KOPT-K1 (cell line): ENCODE data around the gene L1CAM.

Experiments
- H3K27ac ChIP-seq: fragments of 200-600 bp; sonication (generic); 2 replicates; pipeline ENCODE4 v1.5.1; 2016; ENCODE audit warnings: antibody characterized with exemption, mild to moderate bottlenecking, low read depth, low read length; ENCODE audit not compliant: poor library complexity, severe bottlenecking
- H3K36me3 ChIP-seq: fragments of 200-600 bp; sonication (generic); 2 replicates; pipeline ENCODE4 v1.5.1; 2017; ENCODE audit warnings: antibody characterized with exemption, mild to moderate bottlenecking, low read length, moderate library complexity; ENCODE audit not compliant: insufficient read depth
- H3K9me3 ChIP-seq: fragments of 200-600 bp; sonication (generic); 2 replicates; pipeline ENCODE4 v1.5.1; 2017; ENCODE audit warnings: antibody characterized with exemption, low read length, mild to moderate bottlenecking; ENCODE audit not compliant: insufficient read depth, poor library complexity, severe bottlenecking

Gene L1CAM, protein sequence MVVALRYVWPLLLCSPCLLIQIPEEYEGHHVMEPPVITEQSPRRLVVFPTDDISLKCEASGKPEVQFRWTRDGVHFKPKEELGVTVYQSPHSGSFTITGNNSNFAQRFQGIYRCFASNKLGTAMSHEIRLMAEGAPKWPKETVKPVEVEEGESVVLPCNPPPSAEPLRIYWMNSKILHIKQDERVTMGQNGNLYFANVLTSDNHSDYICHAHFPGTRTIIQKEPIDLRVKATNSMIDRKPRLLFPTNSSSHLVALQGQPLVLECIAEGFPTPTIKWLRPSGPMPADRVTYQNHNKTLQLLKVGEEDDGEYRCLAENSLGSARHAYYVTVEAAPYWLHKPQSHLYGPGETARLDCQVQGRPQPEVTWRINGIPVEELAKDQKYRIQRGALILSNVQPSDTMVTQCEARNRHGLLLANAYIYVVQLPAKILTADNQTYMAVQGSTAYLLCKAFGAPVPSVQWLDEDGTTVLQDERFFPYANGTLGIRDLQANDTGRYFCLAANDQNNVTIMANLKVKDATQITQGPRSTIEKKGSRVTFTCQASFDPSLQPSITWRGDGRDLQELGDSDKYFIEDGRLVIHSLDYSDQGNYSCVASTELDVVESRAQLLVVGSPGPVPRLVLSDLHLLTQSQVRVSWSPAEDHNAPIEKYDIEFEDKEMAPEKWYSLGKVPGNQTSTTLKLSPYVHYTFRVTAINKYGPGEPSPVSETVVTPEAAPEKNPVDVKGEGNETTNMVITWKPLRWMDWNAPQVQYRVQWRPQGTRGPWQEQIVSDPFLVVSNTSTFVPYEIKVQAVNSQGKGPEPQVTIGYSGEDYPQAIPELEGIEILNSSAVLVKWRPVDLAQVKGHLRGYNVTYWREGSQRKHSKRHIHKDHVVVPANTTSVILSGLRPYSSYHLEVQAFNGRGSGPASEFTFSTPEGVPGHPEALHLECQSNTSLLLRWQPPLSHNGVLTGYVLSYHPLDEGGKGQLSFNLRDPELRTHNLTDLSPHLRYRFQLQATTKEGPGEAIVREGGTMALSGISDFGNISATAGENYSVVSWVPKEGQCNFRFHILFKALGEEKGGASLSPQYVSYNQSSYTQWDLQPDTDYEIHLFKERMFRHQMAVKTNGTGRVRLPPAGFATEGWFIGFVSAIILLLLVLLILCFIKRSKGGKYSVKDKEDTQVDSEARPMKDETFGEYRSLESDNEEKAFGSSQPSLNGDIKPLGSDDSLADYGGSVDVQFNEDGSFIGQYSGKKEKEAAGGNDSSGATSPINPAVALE

DNA sequence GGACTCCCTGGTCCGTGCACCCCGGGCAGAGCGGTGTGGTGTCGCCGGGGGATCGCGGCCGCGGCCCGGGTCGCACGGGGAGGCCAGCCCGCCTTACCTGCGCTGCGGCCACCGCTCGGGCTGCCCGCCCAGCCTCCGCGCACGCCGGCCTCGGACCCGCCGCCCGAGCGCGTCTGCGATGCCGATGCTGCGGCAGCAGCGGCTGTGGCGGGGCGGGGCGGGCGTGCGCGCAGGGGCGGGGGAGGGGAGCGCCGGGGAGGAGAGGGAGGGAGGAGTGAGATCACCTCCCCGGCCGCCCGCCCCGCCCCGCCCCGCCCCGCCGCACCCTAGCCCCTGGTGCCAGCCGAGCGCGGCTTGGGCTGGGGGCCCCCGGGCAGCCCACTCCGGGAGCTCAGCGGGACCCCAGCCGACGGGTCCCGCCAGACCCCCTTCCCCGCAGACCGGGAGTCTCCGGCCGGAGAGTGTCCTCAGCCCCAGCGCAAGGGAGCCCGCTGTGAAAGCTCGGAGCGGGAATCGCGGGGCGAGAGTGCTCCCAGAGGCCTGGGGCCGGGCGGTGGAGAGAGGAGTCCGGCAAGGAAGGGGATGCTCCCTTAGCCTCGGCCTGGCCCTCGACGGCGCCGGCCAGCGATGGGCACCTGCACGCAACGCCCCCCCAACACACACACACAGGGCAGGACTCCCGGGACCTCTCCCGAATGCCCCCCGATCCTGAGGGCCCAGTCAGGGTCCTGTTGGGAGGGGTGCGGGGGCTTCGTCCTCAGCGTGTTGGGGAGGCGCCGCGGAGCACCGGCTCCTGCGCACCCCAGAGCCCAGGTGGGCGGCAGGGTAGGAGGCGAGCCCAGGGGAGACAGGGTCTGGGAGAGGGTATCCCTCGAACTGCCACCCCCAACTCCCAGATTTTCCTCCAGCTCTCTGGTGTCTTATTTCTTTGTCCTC lies at the start of gene L1CAM:
Gene L1CAM (minus strand): TSS at position 206 of the 936 bp plus-strand sequence. CDS start 10,337 bp downstream, outside the sequence.
- no peaks in the 10 kb centered on the region for H3K36me3 ChIP-seq
- no peak within 1 kb of the TSS for H3K27ac ChIP-seq
- H3K9me3 ChIP-seq: no peaks in the 10 kb centered on the region

DNA sequence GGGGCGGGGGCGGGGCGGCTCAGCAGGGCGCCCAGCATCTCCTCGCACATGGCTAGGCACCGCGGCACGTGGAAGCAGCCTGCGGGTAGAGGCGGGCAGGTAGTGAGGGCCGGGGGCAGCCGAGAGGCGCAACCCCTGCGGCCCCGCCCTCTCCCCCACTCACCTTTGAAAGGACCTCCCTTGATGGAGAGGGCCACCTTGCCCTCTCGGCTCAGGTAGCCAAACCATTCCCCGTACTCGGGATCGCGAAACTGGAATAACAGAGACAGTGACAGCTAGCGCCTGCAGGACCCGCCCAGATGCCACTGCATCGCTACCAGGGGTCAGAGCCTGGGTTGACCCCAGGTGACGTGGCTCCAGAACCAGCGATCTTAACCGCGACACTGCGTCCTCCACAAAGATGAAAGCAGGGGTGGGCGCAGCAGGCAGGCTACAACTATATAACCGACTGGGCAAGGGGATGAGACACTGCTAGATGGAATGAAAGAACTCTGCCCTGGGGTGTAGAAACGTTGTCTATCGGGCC lies 49.4 kb upstream of the L1CAM start:
- H3K27ac ChIP-seq: peak overlapping the region; percentile 69
- peaks cover 27% of the 10 kb centered on the region for H3K36me3 ChIP-seq
- H3K9me3 ChIP-seq: no peaks in the 10 kb centered on the region

DNA sequence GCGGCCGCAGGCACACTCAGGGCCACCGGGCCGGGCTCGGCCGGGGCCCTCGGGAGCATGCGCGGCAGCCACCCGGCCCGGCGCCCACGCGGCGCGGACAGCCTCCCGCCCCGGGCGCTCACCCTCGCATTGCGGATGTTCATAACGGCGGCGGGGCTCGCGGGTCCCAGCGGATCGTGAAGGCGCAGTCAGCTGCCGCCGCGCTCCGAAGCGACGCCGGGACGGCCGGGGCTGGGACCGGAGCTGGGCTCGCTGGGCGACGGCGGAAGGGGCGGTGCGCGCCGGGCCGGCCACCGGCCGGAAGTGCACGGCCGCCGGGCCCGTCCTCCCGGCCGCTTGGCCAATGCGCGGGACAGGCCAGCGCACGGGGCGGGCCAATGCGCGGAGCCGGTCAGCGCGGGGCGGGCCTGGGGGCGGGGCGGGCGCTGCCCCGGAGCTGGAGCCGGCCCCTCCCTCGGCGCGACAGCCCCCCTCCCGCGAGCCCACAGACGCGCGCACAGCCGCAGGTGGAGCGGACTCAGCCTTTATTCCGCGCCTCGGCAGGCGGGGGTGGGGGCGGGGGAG lies 48.9 kb upstream of the L1CAM start, which contains the start of gene NAA10:
Gene NAA10 (minus strand): TSS at position 276 of the 564 bp plus-strand sequence. CDS start 133 bp downstream, at position 143.
- Histone ChIP-seq H3K9me3 (no peaks in the 10 kb centered on the region), H3K27ac (peak within 1 kb of the TSS; percentile 86)

DNA sequence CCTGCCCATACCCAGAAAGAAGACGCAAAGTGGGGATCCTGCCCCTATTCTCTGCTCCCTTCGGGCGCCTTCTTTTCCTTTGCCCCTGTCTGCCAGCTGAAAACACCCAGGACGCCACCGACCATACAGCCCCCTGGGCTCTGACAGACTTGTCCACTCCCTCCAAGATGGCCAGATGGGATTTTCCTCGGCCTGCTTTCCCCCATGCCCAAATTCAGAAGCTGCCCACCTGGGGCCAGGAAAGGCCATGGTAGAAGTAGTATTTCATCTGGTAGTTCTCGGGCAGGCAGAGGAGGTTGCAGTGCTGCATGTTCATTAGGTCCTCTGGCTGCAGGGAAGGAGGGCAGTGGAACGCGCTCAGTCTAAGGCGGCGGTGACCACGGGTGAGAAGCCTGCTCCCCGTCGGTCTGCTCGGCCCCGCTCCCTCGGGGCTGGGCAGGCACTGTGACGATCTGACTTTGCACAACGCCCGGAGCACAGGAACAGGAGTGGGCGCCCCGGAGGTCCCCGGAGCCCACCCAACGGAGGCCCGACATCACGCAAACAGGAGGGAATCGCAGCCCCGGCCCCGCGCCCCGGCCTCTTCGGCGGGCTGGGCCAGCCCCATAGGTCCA lies 48.3 kb upstream of the L1CAM start:
- Histone ChIP-seq H3K36me3 (peaks cover 38% of the 10 kb centered on the region), H3K27ac (peak overlapping the region; percentile 86), H3K9me3 (no peaks in the 10 kb centered on the region)

More for the DNA sequence above, 48.9 kb upstream of the L1CAM start, which contains the start of gene NAA10:
- peaks cover 32% of the 10 kb centered on the region for H3K36me3 ChIP-seq

GRCh38 chrX:153933748-153934147 lies 47.8 kb upstream of the L1CAM start:
- Histone ChIP-seq H3K27ac (peak overlapping the region; percentile 86), H3K9me3 (no peaks in the 10 kb centered on the region), H3K36me3 (peaks cover 40% of the 10 kb centered on the region)

- H3K27ac ChIP-seq: peak overlapping the region; percentile 84
- H3K9me3 ChIP-seq: no peaks in the 10 kb centered on the region
- H3K36me3 ChIP-seq: peaks cover 40% of the 10 kb centered on the region
Observed at GRCh38 chrX:153932220-153932915, 46.4 kb upstream of the L1CAM start.

- no peaks in the 10 kb centered on the region for H3K9me3 ChIP-seq
- H3K36me3 ChIP-seq: peaks cover 40% of the 10 kb centered on the region
Observed at GRCh38 chrX:153931748-153932147, 45.8 kb upstream of the L1CAM start.

DNA sequence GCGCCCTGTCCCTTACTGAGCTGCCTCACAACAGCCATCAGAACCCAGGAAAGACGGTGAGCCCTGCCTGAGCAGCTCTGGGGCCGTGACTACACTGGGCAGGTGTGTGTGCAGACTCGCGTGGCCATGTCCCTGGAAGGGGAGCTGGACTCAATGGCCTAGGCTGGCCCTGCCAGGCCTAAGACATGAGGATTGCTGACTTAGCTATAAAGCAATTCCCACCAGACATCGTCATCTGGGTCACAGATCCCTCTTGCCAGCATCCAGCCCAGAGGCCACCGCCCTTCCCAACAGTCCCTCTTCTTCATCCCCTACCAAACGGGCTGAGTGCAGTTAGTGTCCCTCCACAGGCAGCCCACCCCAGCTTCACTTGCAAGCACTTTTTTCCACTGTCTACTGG lies 45.2 kb upstream of the L1CAM start:
- H3K9me3 ChIP-seq: no peaks in the 10 kb centered on the region
- peak overlapping the region; percentile 84 for H3K27ac ChIP-seq

More at GRCh38 chrX:153931748-153932147, 45.8 kb upstream of the L1CAM start:
- peak overlapping the region; percentile 84 for H3K27ac ChIP-seq

DNA sequence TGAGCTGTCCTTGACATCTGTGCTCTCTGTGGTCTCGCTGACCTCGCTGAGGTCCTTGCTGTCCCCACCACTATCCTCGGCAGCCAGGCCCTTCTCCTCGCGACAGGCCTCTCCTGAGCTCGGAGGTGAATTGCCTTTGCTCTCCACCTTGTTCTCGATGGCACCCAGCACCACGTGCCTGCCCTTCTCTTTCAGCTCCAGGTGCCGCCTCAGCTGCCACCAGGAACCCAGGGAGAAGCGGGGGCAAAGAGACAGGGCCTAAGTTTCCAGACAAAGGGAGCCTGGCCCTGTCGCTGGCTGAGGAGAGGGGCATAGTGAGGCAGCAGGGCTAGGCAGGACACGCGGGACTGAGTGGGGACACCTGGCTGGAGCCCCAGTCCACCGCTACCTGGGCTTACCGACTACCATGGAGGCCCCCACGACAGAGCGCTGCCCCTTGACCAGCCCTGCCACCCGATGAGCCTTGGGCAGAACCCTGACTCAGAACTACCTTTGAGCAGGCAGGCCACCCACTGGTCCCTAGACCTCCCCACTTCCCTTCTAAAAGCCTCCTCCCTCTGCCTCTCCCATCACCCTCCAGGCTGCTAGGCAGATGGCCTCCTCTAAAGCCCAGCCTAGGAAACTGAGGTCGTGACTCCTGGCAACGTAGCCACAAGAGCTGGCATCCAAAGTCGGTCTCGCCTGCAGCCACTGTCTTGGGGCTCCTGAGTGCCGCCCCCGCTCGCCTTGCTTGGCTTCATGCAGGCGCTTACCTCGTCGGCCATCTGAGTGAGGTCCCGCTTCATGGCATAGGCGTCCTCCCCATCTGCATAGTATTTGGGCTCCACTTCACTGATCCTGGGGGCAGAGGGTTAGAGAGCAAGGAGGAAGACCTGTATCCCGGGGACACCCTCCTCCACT lies 44.3 kb upstream of the L1CAM start:
- Histone ChIP-seq H3K36me3 (peaks cover 40% of the 10 kb centered on the region), H3K27ac (peak overlapping the region; percentile 84), H3K9me3 (no peaks in the 10 kb centered on the region)

More for the DNA sequence above, 45.2 kb upstream of the L1CAM start:
- H3K36me3 ChIP-seq: peaks cover 40% of the 10 kb centered on the region

DNA sequence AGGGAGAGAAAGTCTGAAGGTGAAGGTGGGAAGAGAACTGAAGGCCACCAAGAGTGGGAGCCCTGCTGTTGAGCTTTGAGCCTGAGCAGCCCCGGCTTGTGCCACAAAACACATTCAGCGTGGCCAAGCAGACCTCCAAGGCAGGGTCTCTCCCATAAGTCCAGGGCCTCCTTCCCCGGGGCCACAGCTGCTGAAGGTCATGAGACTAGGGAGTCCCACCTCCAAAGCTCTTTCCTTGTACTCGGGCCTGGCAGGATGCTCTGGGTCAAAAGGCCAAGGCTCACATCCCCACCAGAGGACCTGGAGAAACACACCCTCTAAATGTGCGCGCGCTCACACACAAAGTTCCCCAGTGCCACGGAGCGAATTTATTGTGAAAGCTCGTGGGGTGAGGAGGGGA lies 43.6 kb upstream of the L1CAM start:
- no peaks in the 10 kb centered on the region for H3K9me3 ChIP-seq
- peak overlapping the region; percentile 84 for H3K27ac ChIP-seq
- H3K36me3 ChIP-seq: peaks cover 40% of the 10 kb centered on the region

- H3K9me3 ChIP-seq: no peaks in the 10 kb centered on the region
- H3K36me3 ChIP-seq: peaks cover 40% of the 10 kb centered on the region
- peak overlapping the region; percentile 84 for H3K27ac ChIP-seq
Observed at GRCh38 chrX:153928846-153929245, 42.9 kb upstream of the L1CAM start.
